GM21619 (cell line): ENCODE measurements around the gene MAP2K5.
A peak's percentile ranks its signal among the peaks of the same experiment; 100 is the strongest.

Experiments
- ATAC-seq: cut with Tn5 transposase; IDR thresholded peaks from one replicate; pipeline ENCODE4 v1.9.1; 2021; ENCODE audit not compliant: unreplicated experiment

Gene MAP2K5

DNA sequence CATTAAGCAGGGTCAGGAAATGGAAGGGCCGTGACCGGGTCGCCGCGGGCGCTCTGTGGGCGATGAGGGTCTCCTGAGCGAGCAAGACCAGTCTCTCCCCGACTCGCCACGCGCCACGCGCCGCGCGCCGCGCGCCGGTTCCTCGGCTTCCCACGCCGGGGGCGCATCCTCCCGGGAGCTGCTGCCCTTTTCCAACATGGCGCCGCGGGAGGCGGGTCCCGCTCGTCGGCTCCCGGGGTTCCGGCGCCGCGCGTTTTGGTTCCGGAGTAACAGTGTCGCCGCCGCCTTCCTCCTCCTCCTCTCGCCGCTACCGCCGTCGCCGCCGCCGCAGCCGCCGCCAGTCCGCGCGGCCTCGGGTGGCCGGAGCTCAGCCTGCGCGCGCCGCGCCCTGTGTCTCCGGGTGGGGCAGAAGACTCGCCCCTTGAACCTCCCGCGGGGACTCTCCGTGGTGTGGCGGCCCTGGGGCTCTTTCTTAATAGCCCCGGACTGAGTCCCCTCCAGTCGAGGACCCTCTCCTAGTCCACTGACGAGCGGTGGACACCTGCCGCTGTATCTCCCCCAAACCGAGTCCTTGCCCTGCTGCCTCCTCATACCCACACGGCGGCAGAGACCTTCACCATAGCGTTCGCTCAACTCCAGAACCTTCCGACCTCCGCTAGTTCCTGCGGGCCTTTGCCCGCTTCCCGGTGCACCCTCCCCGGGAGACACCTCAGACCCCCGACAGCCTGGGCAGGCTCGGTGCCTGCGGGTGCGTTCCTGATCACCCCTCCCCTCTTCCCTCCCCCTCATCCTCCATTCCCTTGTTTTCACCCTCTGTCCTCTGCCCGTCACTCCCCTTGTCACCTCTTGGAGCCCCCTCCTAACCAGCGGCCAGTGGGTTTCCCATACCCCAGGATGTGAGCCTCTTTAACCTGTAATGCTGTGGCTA lies at the start of gene MAP2K5:
Gene MAP2K5 (plus strand): TSS at position 284 of the 928 bp plus-strand sequence. CDS start 633 bp downstream, at position 917.
- peak; percentile 44 for ATAC-seq

DNA sequence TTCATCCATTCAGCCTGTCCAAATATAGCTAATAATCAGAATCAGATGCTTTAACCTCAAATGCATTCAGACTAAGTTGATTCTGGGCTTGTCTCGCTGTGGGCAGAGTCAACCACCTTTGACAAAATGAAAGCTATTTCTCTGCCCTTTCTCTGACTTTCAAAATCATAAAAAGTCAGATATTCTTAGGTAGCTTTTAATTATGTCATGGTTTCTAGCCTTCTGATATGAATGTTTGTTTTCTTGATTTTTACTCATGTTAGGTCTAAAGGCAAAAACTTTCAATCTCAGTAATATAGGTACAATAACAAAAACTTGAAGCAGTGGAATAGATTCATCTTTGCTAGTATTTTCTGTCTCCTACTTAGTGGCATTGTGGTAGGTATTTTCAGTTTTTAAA lies 46.9 kb upstream of the MAP2K5 start:
- no peak for ATAC-seq

DNA sequence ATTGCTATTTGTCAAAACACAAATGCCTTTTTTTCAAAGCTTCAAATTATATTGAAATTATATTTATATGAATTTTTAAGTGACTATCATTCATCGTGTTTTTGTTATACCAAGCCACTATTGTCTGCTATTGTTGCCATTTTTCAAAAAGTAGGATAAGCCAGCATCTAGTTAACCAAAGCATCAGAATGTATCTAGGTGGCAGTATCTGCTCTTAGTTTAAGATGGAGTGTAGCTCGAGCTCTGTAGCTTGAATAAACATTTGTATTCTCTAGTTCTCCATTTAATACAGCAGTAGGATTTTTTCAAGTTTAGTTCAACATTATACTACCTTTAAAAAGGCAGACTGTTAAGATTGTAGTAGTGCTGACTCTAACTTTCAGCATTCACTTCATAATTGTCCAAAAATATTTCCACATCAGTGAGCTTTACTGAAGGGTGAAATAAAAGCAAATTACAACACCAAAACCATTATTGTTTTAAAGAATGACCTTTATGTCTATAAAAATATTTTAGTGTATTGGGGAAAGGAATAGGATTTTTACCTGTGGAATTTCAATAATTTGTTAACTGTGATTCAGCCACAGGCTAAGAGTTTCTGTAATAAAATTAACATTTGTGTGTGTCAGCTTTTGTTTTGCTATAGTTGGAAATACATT lies 41.2 kb upstream of the MAP2K5 start:
- ATAC-seq: no peak

DNA sequence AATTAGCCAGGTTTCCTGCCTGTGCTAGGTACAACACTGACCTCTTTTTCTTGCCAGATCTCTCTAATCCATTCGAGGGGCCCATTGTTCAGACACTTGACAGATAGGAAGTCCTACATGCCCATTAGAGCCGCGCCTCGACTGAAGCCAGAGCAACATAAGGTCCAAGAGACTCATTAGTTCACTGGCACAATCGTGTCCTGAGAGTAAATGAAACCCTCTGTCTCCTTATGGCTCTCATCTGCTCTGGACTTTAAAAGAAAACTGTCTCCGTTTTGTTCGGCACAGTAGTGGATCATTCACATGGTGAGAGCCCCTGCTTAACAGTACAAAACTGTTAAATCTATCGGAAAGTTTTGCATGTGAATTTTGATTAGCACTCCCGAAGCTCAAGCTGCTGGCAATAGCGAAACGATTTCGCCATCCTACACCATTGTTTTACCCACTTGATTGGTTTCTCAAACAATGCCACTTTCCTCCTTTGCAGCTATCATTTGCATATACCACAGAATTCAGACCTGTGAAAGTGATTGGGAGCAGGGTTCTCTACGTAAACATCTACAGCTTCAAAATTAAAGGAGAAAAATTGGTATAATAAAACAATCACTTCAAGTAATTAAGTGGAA lies 40.6 kb upstream of the MAP2K5 start:
- no peak for ATAC-seq

DNA sequence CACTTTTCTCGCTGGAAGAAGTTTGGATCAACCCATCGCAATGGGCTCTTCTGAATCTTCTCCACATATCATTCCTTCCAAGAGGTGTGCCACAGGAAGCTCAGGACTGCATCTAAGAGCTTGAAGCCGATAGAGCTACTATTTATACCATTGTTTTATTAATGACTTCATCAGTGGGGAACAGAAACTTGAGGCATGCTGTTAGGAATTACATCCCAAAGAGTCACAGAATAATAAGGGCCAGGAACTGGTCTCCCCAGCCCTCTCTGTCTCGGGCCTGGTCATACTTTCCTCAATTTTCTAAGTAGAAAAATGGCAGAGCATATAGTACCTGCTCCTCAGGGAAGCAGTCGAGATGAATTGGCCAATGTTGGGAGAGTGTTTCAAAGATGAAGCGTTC lies 38.4 kb upstream of the MAP2K5 start:
- ATAC-seq: no peak

DNA sequence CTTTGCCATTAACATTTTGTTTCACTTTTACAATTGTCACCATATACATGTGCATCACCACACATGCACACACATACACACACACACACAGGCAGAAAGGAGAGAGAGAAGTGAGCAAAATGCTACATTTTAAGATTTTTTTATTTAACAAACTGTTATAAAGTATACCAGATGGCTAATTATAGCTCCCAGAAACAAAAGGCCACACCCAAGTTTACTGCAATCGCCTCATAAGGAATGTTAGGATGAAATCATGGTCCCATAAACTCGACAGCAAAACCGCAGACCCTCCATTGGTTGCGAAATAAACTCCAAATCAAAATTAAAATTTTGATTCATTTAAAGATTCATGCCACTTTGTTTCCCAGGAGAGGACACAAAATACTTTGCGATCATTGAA lies 37.7 kb upstream of the MAP2K5 start:
- no peak for ATAC-seq

DNA sequence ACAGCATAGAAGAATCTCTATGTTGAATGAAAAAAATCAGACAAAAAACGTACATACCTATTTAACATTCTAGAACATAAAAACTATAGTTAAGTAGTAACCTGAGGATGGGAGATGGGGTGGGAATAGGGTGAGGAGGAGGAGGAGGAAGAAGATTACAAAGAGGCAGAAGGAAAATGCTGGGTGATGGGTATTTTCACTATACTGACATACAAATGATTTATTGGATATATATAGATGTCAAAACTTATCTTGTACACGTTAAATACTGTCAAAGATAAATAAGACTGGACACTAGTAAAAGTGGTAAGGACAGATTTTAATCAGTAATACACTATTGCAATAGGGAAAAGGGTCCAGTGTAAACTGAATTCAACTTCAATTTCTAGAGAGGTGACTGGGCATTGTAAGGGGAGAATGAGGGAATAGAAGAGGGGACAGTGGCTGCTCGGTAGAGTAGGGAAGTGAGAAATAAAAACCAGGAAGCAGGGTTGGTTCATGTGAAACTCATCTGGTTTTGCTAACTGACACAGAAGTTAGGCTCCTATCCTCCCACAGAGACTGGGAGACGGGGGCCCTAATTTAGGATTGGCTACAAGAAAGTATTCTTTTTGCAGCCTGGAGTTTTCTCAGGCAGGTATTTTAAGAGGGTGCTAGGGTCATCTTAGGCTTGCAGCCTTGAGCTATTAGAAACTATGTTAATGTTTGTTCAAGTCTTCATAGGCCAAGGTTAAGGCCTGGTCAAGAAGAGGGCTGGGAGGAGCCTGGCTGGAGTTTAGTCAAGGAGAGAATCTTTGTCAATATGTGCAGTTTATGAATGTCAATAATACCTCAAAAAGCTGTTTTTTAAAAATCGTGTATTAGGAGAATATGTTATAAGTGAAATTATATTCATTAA lies 36.6 kb upstream of the MAP2K5 start:
- no peak for ATAC-seq

DNA sequence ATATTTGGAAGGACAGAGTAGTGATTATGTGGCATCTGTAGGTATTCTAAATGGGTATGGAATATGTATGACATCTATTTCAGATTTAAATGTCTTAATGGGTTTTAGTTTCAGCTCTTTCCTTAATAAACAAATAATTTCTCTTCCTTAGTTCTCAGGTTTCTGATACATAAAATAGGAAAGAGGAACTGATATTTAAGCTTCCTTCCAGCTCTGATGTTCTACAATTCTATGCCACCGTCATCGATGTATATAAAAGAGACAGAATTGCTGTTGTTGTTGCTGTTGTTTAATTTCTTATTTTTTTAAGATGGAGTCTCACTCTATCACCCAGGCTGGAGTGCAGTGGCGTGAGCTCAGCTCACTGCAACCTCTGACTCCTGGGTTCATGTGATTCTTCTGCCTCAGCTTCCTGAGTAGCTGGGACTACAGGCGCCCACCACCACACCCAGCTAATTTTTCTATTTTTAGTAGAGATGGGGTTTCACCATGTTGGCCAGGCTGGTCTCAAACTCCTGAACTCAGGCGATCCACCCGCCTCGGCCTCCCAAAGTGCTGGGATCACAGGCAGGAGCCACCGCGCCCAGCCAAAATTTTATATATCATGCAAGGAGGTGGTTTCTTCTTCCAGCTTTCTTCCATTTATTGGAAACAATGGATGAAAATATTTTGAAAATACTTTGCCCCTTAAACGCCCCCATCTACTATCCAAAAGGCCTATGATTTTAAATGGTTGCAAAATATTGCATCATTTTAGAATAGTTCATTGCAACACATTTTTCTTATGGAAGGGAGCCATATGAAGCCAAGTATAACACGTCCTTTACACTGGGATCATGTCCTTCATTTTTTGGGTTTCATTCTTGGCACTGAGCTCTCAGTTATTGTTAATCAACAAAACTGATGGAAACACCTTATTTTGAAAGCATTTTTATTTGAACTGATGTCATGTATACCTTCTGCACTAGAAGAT lies 35.4 kb upstream of the MAP2K5 start:
- no peak for ATAC-seq

DNA sequence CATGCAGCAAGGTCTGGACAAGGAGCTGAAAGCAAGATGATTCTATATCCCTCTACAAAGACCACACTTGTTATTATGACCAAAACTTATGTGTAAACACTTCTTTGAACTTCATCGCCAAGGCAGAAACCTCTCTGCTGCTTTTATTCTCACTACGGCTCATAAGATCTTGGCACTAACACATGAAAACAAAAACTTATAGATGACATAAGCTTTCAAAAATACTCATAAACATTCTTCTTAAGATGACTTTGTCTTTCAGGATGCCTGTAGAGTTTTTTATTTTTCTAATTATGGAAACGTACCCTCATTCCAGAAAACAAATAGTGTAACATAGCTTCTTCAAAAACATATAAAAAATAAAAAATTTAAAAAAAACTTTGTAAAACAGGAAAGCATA lies 34.1 kb upstream of the MAP2K5 start:
- ATAC-seq: no peak

DNA sequence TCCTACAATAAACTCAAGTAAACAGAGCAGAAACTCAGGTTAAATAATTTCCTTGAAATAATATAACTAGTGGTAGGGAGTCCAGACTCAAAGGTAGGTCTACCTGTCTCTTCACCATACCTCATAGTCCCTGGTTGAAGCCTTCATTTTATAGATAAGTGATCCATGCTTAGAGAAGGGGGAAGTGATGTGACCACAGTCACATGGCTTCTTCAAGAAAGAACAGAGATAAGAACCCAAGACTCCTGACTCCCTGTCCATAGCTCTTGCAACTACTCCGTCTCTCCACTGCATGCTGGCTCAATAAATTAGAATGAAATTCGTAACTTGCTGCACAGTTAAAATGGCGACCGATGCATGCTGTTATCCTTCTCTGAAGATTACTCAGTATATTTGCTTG lies 32.6 kb upstream of the MAP2K5 start:
- no peak for ATAC-seq

DNA sequence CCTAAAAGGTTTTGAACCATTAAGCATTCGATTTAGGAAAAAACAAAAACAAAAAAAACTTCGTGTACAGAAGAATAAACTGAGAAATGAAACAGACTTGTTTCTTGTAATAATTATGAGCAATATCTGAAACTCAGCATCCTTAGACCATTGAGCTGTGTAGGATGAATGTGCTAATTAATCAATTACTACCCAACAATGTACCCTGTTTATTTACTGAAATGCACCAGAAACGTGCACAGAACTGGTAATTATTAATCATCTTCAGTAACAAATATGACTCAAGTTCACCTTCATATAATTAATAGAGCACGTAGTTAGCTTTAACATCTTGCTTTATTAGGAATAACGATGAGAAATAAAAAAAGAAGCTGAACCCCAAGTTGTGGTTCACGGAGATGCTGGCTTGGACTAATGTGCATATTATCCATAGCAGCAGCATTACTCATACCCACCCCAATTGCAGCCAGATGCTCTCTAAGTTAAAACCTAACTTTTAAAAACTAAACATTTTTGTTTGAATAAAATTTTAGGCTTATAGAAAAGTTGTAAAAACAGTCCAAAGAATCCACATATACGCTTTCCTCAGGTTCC lies 31.8 kb upstream of the MAP2K5 start:
- ATAC-seq: no peak

DNA sequence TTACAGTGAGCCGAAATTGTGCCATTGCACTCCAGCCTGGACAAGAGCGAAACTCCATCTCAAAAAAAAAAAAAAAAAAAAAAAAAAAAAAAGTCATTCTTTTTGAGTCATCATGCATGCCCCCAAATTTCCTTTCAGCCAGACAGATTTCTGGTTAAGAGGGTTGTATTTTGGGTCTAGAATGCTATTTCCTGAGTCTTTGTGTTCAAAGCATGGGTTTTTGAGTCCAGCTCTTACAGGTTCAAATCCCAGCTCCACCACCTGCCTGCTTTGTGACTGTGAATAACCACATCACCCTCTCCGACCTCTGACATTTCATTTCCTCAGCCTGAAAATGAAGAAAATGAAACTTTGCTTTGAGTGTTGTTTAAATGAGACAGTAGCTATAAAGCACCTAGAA lies 30.9 kb upstream of the MAP2K5 start:
- ATAC-seq: no peak

DNA sequence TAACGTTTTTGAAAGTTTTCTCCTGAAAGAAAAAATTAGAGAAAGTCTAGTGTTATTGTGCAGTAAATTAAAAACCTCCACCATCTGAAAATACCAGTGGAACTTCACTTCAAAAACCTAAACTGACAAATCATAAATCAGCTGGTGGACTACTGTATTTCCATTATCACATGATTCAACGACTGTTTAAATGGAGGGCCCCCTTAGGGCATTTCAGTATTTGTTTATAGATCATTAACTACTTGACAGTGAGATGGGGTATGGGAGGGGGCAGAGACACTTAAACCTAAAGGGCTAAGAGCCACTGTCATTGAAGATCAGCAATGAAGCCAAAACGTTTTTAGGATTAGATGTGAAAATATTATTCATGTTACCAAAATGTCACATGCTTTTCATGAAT lies 30.4 kb upstream of the MAP2K5 start:
- ATAC-seq: no peak

DNA sequence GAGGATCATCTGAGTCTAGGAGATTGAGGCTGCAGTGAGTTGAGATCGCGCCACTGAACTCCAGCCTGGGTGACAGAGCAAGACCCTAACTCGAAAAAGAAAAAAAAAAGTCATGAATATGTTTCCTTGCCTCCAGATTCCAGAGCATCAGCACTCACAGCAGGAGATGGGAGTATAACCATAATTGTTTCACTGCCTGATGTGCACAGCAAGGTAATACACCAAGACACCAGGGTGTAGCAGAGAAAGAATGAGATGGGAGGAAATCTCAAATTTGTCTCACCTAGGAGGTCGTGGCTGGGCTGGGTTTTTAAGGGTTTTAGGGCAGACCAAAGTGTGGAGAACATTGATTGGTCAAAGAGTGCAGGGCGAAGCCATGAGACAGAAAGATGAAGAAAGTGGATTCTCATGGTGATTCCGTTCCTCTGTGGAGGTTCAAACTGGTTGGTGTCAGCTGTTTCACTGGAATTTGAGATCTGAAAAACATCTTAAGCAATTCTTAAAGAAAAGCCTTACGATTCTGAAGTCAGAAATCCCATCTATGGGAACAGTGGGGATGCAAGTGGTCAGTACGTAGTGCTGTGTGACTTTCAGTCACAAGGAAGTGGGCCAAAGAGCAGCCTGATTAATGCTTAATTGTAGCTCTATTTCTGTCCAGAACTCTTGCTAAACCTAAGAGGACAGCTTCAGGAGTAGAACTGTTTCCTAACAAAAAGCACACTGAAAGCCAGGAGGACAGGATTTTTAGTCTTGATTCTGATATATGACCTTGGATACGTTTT lies 29.4 kb upstream of the MAP2K5 start:
- no peak for ATAC-seq

DNA sequence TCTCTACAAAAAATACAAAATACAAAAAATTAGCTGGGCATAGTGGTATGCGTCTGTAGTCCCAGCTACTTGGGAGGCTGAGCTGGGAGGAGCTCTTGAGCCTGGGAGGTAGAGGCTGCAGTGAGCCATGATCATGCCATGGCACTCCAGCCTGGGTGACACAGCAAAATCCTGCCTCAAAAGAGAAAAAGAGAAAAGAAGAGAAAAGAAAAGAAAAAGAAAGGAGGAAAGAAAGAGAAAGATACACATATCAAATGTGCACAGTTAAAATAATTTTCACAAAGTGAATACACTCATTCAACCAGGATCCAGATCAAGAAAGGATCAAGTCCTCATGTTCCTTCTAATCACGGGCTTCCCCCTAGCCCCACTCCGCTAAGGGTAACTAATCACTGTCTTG lies 27.4 kb upstream of the MAP2K5 start:
- ATAC-seq: no peak

DNA sequence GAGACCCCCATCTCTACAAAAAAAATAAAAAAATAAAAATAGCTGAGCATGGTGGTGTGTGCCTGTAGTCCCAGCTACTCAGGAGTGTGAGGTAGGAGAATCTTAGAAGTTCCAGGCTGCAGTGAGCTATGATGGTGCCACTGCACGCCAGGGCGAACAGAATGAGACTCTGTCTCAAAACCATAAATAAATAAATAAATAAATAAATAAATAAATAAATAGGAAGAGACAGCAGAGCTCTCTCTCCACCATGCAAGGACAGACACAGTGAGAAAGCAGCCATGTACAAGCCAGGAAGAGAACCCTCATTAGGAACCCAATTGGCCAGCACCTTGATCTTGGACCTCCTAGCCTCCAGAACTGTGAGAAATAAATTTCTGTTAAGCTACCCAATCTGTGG lies 26.9 kb upstream of the MAP2K5 start:
- ATAC-seq: no peak

DNA sequence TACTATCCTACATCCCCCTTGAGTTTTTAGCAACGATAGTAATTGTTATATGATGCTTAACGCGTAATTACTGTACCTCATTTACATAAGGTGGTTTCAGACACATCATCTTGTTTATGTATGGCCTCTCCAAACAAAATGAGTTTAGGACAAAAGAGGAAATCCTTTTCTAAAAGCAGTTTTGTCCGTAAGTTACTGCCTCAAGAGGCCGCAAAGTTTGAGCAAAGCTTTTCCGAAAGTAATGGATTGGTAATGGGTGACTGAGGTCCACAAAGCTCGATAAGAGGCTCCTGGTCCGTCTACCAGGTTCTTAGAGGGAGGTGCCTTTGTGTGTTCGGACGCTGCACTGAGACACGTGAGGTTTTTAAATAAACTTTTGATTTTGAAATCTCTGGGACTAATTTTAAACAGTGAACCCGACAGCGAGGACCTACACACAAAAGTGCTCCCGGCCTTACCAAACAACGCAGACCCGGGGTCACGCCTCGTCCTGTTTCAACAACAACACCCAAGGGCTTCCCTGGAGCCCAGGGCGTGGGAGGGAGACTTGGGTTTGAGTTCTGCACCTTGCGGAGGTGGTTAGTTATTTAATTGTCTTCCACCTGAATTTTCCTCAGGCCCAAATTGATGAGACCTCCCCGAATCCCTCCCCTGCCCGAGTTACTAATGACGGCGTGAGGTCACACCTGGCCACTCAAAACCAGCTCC lies 22.0 kb upstream of the MAP2K5 start:
- peak; percentile 9 for ATAC-seq
